Prostate gland (tissue), 2 donors: Measurements from ENCODE around the gene GGT7. TPM values are rescaled to one million over a fixed set of nuclear protein-coding genes. Genes with fewer than 3 reads are reported as not detected.

ENCODE experiments used
- DNase-seq: peaks from one replicate; pipeline ENCODE4 v3.0.0-alpha.2; 2019; ENCODE audit warnings: low spot score
- H3K27ac ChIP-seq, 2 donors: fragments of 200-600 bp; sonication (generic); 2 replicates each; pipeline ENCODE4 v1.5.1; 2017 to 2019
- H3K27me3 ChIP-seq: fragments of 200-600 bp; sonication (generic); replicated peaks from 2 replicates; pipeline ENCODE4 v1.5.1; 2019; ENCODE audit not compliant: insufficient read depth
- H3K36me3 ChIP-seq, 2 donors: fragments of 200-600 bp; sonication (generic); 1 replicate in 1 of 2; 2 replicates in 1 of 2; pipeline versions ENCODE4 v1.5.1 to v1.8.1; 2017 to 2019
- H3K4me1 ChIP-seq: fragments of 200-600 bp; sonication (generic); replicated peaks from 2 replicates; pipeline ENCODE4 v1.5.1; 2019
- H3K4me3 ChIP-seq, 2 donors: fragments of 200-600 bp; sonication (generic); 2 replicates each; pipeline ENCODE4 v1.5.1; 2017 to 2019
- H3K9me3 ChIP-seq: fragments of 200-600 bp; sonication (generic); 2 replicates; pipeline ENCODE4 v1.5.1; 2017
- CTCF ChIP-seq, 4 experiments: fragments of 200-600 bp in 2 of 4; fragments of 450-650 bp in 2 of 4; sonication (generic) in 2 of 4; IDR thresholded peaks; 1 replicate in 3 of 4; 2 replicates in 1 of 4; pipeline ENCODE4 v1.5.1; 2016 to 2019; ENCODE audit warnings: antibody characterized with exemption in 4 of 4, mild to moderate bottlenecking in 2 of 4, moderate library complexity in 2 of 4
- POLR2A ChIP-seq: fragments of 450-650 bp; IDR thresholded peaks from one replicate; pipeline ENCODE4 v1.6.1; 2016; ENCODE audit warnings: antibody characterized with exemption, mild to moderate bottlenecking
- POLR2AphosphoS5 ChIP-seq: sonication (generic); formaldehyde crosslinking; IDR thresholded peaks from one replicate; pipeline ENCODE4 v1.6.1; 2017; ENCODE audit warnings: antibody characterized with exemption
- WGBS: methylation state at CpG from one replicate; pipeline ENCODE4 v1.1.5; 2018; 5-methylcytosine and 5-hydroxymethylcytosine counted together
- intact Hi-C: fragments of 100-400 bp; cut with DNase I; formaldehyde crosslinking; loops from one replicate; pipeline ENCODE4 v1.14.2; 2022
- total RNA-seq, 2 donors: library from RNA; depleted of rRNA; stranded (reverse); fragments of >200 nt; gene quantifications; one replicate each; pipeline ENCODE4 v1.1.0, GENCODE V29; 2016

The GGT7 gene
- total RNA-seq, 2 donors from 2014 or later: 22.0 to 28.3 TPM

GRCh38 chr20:34891166-34892062 is 18.8 kb upstream of the GGT7 start:
- intact Hi-C loops: no loop called here
- Histone ChIP-seq H3K9me3 (no peaks in the 10 kb centered on the region), H3K27me3 (no peaks in the 10 kb centered on the region), H3K36me3 (no peaks in the 10 kb centered on the region), H3K4me3 (no peak overlapping the region), H3K27ac (no peak overlapping the region), H3K4me1 (no peaks in the 10 kb centered on the region)
- TF ChIP-seq CTCF (IDR thresholded peaks at IDR 0.05) (no peak), POLR2A (no peak), POLR2AphosphoS5 (no peak)
- no peak for DNase-seq
- WGBS: 95% methylated on average over 2 of the region's 2 CpGs

GRCh38 chr20:34888468-34888867 is 15.8 kb upstream of the GGT7 start:
- no peak overlapping the region for H3K27ac ChIP-seq
- intact Hi-C loops: no loop called here
- TF ChIP-seq POLR2A (no peak), POLR2AphosphoS5 (no peak), CTCF (IDR thresholded peaks at IDR 0.05) (no peak)
- H3K4me1 ChIP-seq: no peaks in the 10 kb centered on the region
- no peaks in the 10 kb centered on the region for H3K36me3 ChIP-seq
- H3K27me3 ChIP-seq: no peaks in the 10 kb centered on the region
- no peak overlapping the region for H3K4me3 ChIP-seq
- DNase-seq: no peak
- no peaks in the 10 kb centered on the region for H3K9me3 ChIP-seq
- 89% methylated on average over 1 of the region's 1 CpG for WGBS

GRCh38 chr20:34887023-34887422 is 14.4 kb upstream of the GGT7 start:
- Histone ChIP-seq H3K27me3 (no peaks in the 10 kb centered on the region), H3K4me3 (no peak overlapping the region), H3K4me1 (no peaks in the 10 kb centered on the region), H3K27ac (no peak overlapping the region), H3K36me3 (no peaks in the 10 kb centered on the region), H3K9me3 (no peaks in the 10 kb centered on the region)
- 65% methylated on average over 3 of the region's 3 CpGs for WGBS
- DNase-seq: no peak
- TF ChIP-seq POLR2A: no peak
- TF ChIP-seq POLR2AphosphoS5: no peak
- TF ChIP-seq CTCF (IDR thresholded peaks at IDR 0.05): no peak
- intact Hi-C loops: no loop called here

- 82% methylated on average over 3 of the region's 3 CpGs for WGBS
- H3K27ac ChIP-seq: no peak overlapping the region
- TF ChIP-seq CTCF (IDR thresholded peaks at IDR 0.05) (no peak), POLR2AphosphoS5 (no peak), POLR2A (no peak)
- H3K36me3 ChIP-seq: no peaks in the 10 kb centered on the region
- H3K4me3 ChIP-seq: no peak overlapping the region
- H3K9me3 ChIP-seq: no peaks in the 10 kb centered on the region
- H3K27me3 ChIP-seq: no peaks in the 10 kb centered on the region
- no peaks in the 10 kb centered on the region for H3K4me1 ChIP-seq
- intact Hi-C loops: no loop called here
- no peak for DNase-seq
Measured at GRCh38 chr20:34886122-34886521, 13.5 kb upstream of the GGT7 start.

GRCh38 chr20:34884260-34884659 is 11.6 kb upstream of the GGT7 start:
- Histone ChIP-seq H3K27me3 (no peaks in the 10 kb centered on the region), H3K4me3 (no peak overlapping the region), H3K9me3 (no peaks in the 10 kb centered on the region), H3K36me3 (no peaks in the 10 kb centered on the region), H3K27ac (no peak overlapping the region), H3K4me1 (no peaks in the 10 kb centered on the region)
- DNase-seq: no peak
- WGBS: 75% methylated on average over 1 of the region's 1 CpG
- no peak for TF ChIP-seq POLR2AphosphoS5
- intact Hi-C loops: no loop called here
